Caki2 (cell line): Measurements from ENCODE around the gene ASCL4. TPM values are rescaled to one million over a fixed set of nuclear protein-coding genes. Genes with fewer than 3 reads are reported as not detected.

Experiments used
- DNase-seq: peaks from one replicate; pipeline ENCODE4 v3.0.0-alpha.2; 2015; ENCODE audit warnings: low read depth
- in situ Hi-C: cut with HindIII; loops from 2 replicates; pipeline ENCODE4 v1.10.0; 2016; ENCODE audit warnings: low sequenced_read_pairs, low pct_unique_long_range_greater_than_20kb, mixed read lengths
- total RNA-seq: library from RNA; depleted of rRNA; stranded (reverse); fragments of >200 nt; shearing (Covaris generic); gene quantifications from 2 replicates; pipeline ENCODE4 v1.2.3, GENCODE V29; 2014; ENCODE audit warnings: low replicate concordance

The ASCL4 gene
- total RNA-seq, 1 experiment from 2014 or later = not detected

DNA sequence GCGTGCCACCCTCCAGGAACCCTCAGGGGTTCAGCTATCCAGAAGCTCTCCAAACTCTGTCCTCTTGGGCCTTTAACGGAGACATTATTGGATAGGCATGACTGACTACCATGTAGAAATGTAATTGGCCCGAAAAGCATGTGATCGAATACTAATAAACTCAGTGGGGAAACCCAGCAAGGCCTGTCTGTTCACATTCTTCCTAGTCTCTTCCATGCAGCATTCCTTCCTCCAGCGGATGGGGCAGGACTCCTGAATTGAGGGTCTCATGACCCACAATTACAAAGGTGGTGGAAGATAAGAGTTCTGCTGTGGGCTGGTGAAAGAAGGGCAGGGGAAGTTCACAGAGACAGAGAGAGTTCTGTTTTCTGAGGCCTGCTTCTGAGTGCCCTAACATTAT, 7.0 kb upstream of the ASCL4 start:
- DNase-seq = no peak
- in situ Hi-C loops = no loop called here

DNA sequence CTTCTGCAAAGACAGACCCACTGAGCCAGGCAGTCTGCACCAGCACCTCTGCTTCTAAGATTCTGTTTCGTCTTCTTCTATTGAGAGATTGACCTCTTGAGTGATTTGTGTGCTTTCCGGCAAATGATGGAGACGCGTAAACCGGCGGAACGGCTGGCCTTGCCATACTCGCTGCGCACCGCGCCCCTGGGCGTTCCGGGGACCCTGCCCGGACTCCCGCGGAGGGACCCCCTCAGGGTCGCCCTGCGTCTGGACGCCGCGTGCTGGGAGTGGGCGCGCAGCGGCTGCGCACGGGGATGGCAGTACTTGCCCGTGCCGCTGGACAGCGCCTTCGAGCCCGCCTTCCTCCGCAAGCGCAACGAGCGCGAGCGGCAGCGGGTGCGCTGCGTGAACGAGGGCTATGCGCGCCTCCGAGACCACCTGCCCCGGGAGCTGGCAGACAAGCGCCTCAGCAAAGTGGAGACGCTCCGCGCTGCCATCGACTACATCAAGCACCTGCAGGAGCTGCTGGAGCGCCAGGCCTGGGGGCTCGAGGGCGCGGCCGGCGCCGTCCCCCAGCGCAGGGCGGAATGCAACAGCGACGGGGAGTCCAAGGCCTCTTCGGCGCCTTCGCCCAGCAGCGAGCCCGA, 703 bp downstream of the ASCL4 start:
- in situ Hi-C loops = no loop called here
- DNase-seq = no peak

DNA sequence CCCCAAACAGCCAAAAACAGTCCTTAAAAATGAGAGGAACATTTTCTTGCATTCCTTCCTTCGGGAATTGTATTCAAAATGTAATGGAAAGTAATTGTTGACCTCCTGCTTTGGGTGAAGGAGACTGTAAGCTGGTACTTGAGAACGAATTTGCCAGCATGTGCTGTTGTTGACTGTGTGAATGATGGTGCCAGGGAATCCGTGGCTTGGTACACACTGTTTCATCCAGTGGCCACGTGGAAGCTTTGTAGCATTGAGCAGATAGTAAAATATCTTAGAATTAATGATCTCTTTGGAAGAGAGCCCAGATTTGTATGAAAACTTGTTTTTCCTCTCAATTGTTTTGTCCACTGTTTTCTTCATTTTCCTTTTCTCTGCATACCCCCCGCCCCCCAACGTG, 1.7 kb downstream of the ASCL4 start:
- DNase-seq = no peak
- in situ Hi-C loops = no loop called here

DNA sequence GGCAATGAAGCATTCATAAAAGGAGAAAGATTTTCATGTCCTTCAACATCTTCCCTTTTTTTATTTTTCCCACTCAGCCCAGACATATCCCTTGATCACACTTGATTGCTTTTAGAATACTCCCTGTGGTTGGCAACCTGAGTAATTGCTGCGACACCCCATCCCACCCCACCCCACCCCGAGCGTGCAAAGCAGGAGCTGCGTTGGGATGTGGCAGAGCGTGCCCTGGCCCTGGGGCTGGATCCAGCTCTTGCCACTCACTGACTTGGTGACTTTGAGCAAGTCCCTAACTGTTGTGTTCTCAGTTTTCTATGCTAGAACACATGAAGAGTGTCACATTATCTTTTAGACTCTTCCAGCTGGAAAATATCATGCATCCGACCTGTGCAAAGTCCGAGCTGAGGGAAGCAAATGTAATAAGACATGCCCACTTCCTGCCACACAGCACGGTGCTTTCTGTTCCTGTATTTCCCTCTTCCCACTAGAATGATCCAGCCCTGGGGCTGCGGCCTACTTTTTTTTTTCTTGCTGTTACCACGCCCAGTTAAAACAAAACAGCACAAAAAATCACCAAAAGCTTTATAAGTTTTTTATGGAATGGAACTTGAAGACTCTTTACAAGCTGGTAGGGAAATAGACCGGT, 4.0 kb downstream of the ASCL4 start:
- DNase-seq = no peak
- in situ Hi-C loops = no loop called here

DNA sequence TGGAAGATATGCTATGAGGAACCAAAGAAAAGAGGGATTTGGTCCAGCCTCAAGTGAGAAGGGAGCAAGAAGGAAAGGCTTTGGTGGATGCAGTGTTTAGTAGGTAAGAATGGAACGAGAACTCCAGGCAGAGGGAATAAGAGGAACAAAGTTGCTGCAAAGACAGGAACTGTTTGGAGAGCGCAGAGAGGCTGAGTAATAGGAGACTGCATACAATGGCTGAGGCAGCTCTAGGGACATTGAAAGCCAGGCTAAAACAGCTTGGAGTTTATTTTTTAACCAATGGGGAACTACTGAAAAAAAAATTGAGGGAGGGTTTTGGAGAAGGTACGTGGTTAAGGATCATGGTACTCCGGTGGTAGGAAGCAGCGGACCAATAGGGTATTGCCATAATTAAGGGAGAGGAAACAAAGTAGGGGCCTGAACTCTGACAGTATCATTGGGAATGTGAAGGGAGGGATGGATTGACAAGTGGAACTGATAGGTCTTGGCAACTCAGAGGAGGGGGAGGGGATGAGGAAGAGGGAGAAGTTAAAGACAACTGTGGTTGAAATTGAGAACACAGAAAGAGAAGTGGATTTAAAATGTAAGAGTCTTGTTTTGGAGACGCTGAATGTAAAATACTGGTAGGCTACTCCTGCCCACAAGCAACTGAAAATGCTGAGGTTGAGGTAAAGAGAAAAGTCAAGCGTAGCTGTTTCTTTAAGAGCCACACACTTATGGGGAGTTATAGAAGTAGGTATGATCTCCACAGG, 4.8 kb downstream of the ASCL4 start:
- in situ Hi-C loops = no loop called here
- no peak for DNase-seq

DNA sequence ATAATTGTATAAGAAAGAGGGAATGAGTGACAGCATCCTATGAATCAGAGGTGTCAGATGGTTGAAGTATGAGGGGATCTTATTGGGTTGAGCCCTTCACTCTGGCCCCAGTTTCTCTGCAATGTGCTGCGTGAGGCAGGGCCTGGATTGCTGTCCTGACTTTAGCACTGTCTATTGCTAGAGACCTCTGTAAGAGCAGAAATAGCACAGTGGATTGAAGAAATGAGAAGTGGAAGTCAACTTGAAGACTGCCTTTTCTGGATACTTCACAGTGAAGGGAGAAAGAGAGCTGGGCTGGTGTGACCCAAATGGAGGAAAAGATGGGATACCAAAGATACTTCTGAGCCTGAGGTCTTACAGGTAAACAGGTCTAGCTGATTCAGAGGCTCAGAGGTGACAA, 5.8 kb downstream of the ASCL4 start:
- in situ Hi-C loops = no loop called here
- DNase-seq = no peak

DNA sequence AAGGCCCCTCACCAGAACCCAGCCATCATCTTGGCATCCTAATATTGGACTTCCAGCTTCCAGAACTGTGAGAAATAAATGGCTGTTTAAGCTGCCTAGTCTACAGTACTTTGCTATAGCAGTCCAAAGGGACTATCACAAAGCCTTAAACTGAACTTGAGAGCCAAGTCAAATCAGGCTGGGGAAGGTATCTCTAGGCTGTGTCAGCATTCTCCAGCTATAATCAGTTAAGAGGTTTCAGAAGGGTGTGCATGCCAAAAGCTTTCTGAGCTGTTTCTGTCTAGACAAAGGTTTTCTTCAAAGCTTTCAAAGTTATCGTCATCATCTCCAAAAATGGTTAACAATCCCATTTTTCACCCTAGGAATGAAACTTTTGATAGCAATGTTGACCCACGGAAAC, 7.6 kb downstream of the ASCL4 start:
- DNase-seq = no peak

DNA sequence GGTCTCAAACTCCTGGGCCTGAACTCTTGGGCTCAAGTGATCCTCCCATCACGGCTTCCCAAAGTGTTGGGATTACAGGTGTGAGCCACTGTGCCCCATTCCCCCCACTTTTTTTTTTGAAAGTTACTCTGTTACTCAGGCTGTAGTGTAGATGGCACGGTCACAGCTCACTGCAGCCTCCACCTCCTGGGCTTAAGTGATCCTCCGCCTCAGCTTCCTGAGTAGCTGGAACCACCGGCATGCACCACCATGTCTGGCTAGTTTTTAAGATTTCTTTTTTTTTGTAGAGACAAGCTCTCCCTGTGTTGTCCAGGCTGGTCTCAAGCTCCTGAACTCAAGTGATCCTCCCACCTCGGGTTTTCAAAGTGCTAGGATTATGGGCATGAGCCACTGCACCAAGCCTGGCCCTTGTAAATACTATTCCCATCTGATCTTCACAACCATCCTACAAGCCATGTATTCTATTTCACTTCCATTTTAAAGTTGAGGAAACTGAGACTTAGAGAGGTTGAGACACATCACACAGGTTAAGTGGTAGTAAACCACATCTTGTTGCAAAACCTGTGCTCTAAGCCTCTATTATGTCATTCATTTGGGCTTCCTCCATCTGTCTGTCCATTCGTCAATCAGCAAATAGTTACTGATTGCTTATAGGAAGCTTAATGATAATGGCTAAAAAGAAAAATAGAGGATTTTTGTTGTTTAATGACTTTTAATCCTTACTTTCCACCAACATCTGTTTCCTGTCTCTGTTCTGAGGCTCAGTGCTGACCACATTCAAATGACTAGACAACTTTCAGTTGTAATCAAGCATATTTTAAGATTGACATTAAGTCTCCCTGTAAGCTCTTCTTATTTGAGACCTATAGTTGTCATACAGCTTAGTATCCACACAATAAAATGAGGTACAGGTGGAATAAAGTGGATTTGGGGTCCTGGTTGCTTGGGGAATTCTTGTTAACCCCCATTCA, 9.2 kb downstream of the ASCL4 start:
- DNase-seq = no peak
- in situ Hi-C loops = no loop called here

More for the DNA sequence above, 7.6 kb downstream of the ASCL4 start:
- in situ Hi-C loops = no loop called here

DNA sequence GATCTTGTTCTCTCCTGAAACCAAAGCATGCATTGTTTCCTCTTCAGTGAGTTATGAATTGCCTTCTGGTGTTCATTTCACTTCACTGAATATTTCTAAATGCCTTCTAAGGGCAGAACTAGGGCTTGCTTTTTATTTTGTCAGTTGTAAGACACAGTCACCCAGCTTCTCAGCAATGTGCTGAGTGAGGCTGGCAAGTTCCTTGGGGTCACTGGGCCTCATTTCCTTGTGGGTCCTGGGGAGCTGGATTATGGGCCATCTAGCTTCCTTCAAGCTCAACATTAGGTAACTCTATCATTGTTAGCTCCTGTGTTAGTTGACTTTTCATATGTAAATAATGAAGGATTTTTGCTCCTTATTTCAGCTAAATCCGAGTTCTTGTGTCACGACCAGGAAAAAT, 13.8 kb downstream of the ASCL4 start:
- no peak for DNase-seq
- in situ Hi-C loops = no loop called here

DNA sequence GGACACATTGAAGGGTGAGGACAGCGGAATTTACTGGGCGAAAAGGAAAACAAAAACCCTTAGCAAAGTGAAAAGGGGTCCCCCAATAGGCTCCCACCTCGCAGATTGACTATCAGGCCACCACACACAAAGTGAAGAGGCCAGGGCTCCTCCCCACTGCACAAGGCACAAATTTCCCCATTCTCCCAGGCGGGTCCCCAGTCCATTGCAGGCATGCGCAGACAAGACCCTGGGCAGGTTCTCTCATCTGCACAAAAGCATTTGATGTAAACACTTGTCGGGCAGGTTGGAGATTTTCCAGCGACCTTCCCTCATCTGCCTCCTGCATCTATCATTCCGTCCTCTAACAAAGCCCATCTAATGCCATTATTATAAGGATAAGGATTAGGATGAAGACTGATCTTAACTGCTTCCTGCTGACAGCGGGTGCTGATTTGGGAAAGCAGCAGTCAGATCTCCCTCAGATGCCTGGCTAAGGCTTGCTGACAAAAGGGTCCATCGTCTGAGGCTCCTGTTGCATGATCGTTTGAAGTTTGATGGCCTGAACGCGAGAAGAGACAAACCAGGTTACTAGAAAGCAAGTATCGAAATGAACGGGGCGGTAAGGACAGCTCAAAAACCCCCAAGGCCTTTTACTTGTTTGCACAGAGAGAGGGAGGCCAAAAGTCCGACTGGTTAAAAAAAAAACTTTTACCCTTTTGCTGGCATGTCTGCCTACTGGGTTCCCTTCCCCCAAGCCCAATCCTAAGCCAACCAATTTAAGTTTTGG, 14.4 kb downstream of the ASCL4 start:
- no peak for DNase-seq
- in situ Hi-C loops = no loop called here

DNA sequence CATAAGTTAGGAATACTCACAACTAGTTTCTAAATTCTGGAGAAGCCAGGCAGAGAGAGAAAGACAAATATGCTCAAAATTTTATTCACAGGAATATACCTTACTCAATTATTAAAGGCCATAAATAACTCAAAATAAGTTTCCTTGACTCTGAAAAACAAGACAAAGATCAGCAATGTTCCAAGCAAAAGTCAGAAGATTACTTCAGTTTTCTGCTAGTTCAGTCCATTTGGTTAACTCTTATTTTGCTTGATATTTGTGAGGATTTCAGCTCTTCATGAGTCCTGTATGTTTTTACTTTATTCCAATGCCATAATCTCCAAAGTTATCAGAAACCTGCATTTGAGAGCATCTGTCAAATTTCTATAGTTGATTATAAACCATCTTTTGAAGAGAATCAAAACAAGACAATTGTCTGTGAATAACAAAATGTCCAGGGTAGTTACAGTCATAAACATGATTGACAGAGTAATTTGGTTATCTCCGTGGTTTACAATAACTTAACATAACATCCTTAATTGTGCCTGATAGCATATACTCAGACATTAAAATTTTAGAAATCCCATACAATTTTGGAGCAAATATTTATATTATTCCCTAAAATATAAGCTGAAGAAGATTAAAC, 17.1 kb downstream of the ASCL4 start:
- in situ Hi-C loops = no loop called here
- no peak for DNase-seq

DNA sequence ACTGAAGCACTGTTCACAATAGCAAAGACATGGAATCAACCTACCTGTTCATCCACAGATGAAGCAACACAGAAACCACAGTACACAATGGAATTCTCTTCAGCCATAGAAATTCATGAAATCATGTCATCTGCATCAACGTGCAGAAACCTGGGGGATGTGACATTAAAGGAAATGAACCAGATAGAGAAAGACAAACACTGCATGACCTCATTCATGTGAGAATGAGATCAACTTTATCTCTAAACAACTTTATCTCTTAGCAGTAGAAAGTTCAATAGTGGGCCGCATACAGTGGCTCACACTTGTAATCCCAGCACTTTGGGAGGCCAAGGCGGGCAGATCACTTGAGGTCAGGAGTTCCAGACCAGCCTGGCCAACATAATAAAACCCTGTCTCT, 19.9 kb downstream of the ASCL4 start:
- in situ Hi-C loops = no loop called here
- DNase-seq = no peak

DNA sequence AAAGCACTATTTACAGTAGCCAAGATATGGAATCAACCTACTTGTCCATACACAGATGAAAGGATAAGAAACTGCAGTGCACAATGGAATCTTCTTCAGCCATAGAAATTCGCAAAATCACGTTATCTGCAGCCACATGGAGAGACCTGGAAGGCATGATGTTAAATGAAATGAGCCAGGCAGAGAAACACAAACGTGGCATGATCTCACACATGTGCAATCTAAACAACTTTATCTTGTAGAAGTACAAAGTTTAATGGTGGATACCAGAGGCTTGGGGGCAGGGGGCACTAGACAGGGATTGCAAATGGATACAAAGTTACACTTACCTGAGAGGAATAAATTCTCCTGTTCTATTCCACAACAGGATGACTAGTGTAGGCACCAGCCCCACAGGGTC, 24.1 kb downstream of the ASCL4 start:
- DNase-seq = no peak
- in situ Hi-C loops = no loop called here

DNA sequence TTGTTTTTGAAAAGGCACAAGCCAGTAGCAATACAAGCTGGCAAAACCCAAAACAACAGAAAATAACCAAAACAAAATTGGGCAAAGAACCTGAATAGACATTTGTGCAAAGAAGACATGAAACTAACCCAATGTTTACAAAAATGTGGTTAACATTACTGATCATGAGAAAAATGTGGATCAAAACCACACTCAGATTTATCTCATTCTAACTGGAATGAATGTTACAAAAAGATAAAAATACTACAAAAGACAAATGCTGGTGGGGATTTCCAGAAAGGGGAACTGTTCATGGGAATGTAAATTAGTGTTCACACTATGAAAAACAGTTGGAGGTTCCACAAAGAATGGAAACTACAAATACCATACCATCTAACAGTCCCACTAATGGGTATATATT, 26.6 kb downstream of the ASCL4 start:
- no peak for DNase-seq
- in situ Hi-C loops = no loop called here

DNA sequence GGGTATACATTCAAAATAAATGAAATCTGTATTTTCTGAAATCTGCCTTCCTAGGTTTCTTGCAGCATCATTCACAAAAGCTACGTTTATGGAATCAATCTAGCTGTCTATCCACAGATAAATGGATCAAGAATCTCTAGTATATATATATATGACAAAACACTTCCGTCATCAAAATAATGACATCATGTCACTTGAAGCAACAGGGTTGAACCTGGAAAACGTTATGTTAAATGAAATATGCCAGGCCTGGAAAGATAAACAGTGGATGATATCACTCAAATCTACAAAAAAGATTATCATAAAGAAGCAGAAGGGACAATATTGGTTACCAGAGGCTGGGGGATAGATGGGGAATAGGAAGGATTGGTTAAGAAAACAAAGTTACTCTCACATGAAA, 28.6 kb downstream of the ASCL4 start:
- in situ Hi-C loops = no loop called here
- no peak for DNase-seq

DNA sequence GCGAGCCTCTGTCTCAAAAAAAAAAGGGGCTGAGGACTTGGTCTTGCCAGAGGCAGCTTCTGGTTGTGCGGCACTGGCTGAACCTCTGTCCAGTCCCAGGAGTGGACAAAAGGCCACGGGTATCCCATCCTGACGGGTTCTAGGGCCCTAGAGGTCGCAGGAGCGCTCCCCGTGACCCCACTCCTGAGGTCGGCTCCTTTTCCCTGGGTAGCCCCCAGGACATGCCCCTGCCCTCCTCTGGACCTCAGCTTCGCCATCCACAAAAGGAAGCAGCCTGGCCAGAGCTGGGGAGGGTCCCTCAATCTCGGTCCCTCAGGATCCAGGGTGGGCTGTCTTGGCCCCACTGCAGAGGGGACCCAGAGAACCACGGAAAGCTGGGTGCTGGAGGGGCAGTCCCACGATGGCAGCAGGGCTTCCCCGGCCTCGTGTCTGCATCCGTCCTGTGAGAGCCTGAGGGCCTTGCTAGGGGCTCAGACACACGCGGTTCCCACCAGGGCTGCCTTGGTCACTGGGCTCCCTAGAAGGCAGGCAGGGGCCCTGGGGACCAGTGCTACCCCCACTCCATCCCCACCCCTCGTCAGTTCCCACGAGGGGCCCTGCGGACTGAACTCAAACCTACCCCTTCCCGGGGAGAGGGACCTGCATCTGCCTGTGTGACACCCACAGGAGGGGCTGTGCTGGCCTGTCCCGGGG, 31.1 kb downstream of the ASCL4 start:
- in situ Hi-C loops = no loop called here
- no peak for DNase-seq
